ENCODE results near the gene IFNGR1. TPM values are rescaled to one million over a fixed set of nuclear protein-coding genes. Genes with fewer than 3 reads are reported as not detected.

The IFNGR1 gene
- total and polyA plus RNA-seq, 10 of the 15 experiments (the other 5 are each of a cell fraction or from before 2014, with no cell fraction given): 89.0 to 296 (median 138) TPM

GRCh38 chr6:137231895-137232294 is 12.7 kb upstream of the IFNGR1 start (continued):
- TF ChIP-seq REST (IDR thresholded peaks at IDR 0.05; ENCODE audit: low read depth, low read length) (no peak), YY1 (IDR thresholded peaks at IDR 0.05; ENCODE audit: low read depth, low read length) (no peak), SMARCA5 (IDR thresholded peaks at IDR 0.05) (no peak), SIN3A (IDR thresholded peaks at IDR 0.05; ENCODE audit: low read depth, low read length) (no peak), EP300 (IDR thresholded peaks at IDR 0.05; ENCODE audit: borderline replicate concordance in 1 of 2, control insufficient read depth in 1 of 2, low read depth in 2 of 2, low read length in 2 of 2) (peak; percentile 43 to 51; a peak in 2 of 4 replicates), HCFC1 (IDR thresholded peaks at IDR 0.05; ENCODE audit: low read length) (no peak), ATF7 (IDR thresholded peaks at IDR 0.05; ENCODE audit: low read depth) (peak; percentile 84), RUNX3 (IDR thresholded peaks at IDR 0.05; ENCODE audit: low read length) (peak; percentile 97), PRDM15 (CRISPR knock-in tag; IDR thresholded peaks at IDR 0.05) (no peak), IRF4 (IDR thresholded peaks at IDR 0.05; ENCODE audit: low read depth, low read length) (no peak), BRCA1 (IDR thresholded peaks at IDR 0.05; ENCODE audit: low read depth, low read length) (no peak), RCOR1 (conservative IDR thresholded peaks at IDR 0.05; ENCODE audit: low read depth, low read length) (no peak), PBX3 (IDR thresholded peaks at IDR 0.05; ENCODE audit: insufficient replicate concordance, low read depth, low read length) (no peak), GABPA (IDR thresholded peaks at IDR 0.05; ENCODE audit: low read depth) (no peak), RELA (IDR thresholded peaks at IDR 0.05; ENCODE audit: borderline replicate concordance, partially characterized antibody) (no peak), CEBPZ (IDR thresholded peaks at IDR 0.05; ENCODE audit: low read depth, low read length) (no peak), HDAC6 (IDR thresholded peaks at IDR 0.05; ENCODE audit: unreplicated experiment) (no peak)

All from GM12878 (cell line).